ENCODE measurements around the gene LRATD1. TPM values are rescaled to one million over a fixed set of nuclear protein-coding genes. Genes with fewer than 3 reads are reported as not detected.

LRATD1 gene
- total RNA-seq, 1 donor from 2014 or later = 3.6 TPM

DNA sequence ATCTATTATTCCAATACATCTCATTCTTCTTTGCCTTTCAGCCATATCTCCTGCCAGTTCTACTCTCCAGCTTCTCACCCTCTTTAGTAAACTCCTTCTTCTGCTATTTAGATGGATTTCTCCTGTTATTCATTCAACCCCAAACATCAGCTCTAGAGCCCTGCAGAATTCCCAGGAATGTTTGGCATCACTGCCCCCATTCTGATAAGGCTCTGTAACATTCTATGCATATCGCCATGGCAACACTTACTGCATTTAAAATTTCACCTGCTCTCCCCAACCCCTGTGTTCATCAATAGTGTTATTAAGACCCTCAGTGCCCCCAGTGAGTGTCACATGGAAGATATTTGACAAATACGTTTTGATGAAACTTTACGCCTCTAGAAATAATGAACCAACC, 28.6 kb downstream of the LRATD1 start:
- Mint-ChIP-seq H3K36me3 (ENCODE audit: low read depth) (no peaks in the 10 kb centered on the region), H3K27me3 (ENCODE audit: low read depth) (no peaks in the 10 kb centered on the region), H3K4me1 (no peaks in the 10 kb centered on the region), H3K27ac (ENCODE audit: unreplicated experiment) (no peak overlapping the region), H3K4me3 (no peak overlapping the region), H3K9me3 (no peaks in the 10 kb centered on the region)
- DNase-seq (ENCODE audit: low read depth, low spot score) = no peak
- TF ChIP-seq, protein P1, sequence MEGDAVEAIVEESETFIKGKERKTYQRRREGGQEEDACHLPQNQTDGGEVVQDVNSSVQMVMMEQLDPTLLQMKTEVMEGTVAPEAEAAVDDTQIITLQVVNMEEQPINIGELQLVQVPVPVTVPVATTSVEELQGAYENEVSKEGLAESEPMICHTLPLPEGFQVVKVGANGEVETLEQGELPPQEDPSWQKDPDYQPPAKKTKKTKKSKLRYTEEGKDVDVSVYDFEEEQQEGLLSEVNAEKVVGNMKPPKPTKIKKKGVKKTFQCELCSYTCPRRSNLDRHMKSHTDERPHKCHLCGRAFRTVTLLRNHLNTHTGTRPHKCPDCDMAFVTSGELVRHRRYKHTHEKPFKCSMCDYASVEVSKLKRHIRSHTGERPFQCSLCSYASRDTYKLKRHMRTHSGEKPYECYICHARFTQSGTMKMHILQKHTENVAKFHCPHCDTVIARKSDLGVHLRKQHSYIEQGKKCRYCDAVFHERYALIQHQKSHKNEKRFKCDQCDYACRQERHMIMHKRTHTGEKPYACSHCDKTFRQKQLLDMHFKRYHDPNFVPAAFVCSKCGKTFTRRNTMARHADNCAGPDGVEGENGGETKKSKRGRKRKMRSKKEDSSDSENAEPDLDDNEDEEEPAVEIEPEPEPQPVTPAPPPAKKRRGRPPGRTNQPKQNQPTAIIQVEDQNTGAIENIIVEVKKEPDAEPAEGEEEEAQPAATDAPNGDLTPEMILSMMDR (conservative IDR thresholded peaks at IDR 0.05) = no peak

DNA sequence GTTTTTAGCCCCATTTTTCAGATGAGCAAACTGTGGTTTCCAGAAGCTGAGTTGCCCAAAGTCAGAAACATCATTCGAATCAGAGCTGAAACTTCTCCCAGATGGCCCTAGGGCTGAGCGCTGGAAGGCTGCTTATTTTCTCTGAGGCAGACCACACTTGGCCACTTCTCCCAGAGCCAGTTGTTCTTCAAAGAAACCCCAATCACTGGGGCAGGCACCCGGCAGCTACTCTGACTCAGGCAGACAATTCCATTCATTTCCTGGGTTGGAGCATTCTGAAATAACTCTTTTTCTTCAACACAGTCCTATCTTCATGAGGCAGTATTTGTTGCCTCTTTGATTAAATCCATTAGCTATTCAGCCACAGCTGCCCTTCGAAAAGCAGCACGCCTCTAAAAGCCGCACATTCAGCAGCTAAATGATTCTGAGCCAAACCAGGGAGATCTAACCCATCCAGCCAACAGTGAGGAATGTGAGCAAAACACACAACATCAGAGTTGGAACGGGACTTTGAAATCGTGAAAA, 40.9 kb downstream of the LRATD1 start:
- H3K27me3 Mint-ChIP-seq (ENCODE audit: low read depth) = no peaks in the 10 kb centered on the region
- no peak for DNase-seq (ENCODE audit: low read depth, low spot score)
- H3K4me3 Mint-ChIP-seq = no peak overlapping the region
- H3K4me1 Mint-ChIP-seq = no peaks in the 10 kb centered on the region
- H3K27ac Mint-ChIP-seq (ENCODE audit: unreplicated experiment) = no peak overlapping the region
- no peaks in the 10 kb centered on the region for H3K36me3 Mint-ChIP-seq (ENCODE audit: low read depth)
- TF ChIP-seq, protein P1 (conservative IDR thresholded peaks at IDR 0.05) = no peak
- H3K9me3 Mint-ChIP-seq = no peaks in the 10 kb centered on the region

DNA sequence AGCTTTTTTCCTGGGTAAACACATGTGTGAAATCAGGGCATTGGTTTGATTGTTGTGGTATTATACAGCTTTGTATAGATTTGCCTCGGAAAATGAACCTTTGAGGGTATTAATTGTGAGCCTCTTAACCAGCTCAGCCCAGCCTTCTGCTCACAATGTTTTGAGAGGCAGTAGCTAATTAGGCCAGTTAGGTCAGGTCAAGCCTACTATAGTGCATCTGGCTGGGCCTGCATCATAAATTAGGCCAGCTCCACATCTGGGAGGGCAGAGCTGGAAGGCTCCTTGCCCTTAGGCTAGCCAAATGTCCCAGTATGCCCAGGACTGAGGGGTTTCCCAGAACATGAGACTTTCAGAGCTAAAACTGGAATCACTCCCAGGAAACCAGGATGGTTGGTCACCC, 43.0 kb downstream of the LRATD1 start:
- H3K4me3 Mint-ChIP-seq = no peak overlapping the region

DNA sequence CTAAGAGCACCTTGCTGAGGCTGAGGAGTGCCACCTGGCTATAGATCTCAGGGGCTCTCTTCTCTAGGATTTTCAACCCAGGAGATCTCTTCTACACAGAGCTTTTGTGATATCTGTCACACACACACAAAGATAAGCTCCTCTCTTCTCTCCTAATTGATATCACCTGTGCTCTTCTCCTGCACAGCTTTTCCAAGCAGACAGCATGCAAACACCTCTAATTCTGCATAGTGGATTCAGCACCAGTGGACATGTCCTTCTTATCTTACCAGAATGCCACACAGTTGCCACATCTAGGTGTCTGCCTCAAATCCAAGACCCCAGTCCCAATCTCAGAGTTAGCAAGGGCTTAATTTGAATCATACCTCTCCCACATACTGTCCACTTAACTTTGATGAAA, 43.9 kb downstream of the LRATD1 start:
- Mint-ChIP-seq H3K4me1 (no peaks in the 10 kb centered on the region), H3K27ac (ENCODE audit: unreplicated experiment) (no peak overlapping the region), H3K9me3 (no peaks in the 10 kb centered on the region), H3K27me3 (ENCODE audit: low read depth) (no peaks in the 10 kb centered on the region), H3K36me3 (ENCODE audit: low read depth) (no peaks in the 10 kb centered on the region), H3K4me3 (no peak overlapping the region)
- DNase-seq (ENCODE audit: low read depth, low spot score) = no peak
- TF ChIP-seq, protein P1 (conservative IDR thresholded peaks at IDR 0.05) = no peak

More for the DNA sequence above, 43.0 kb downstream of the LRATD1 start:
- Mint-ChIP-seq H3K36me3 (ENCODE audit: low read depth) (no peaks in the 10 kb centered on the region), H3K27me3 (ENCODE audit: low read depth) (no peaks in the 10 kb centered on the region), H3K4me1 (no peaks in the 10 kb centered on the region), H3K27ac (ENCODE audit: unreplicated experiment) (no peak overlapping the region), H3K9me3 (no peaks in the 10 kb centered on the region)
- TF ChIP-seq, protein P1 (conservative IDR thresholded peaks at IDR 0.05) = no peak
- DNase-seq (ENCODE audit: low read depth, low spot score) = no peak

DNA sequence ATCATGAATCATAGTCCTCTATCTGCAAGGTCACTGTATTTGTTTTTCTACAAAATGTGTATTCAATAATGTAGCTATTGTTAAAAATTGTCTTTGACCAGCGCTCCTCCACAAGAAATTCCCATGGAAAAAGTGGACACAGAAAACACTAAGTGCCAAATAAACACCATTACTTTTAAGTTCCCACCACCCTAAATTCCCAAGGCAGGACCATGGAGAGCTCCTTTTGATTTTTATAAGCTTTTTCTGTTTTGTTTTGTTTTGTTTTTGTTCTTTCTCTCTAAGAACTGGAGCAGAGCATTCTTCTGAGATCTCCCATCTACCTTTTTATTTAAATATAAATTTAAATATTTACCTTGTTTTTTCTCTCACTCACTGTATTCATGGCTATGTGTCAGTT, 44.5 kb downstream of the LRATD1 start:
- Mint-ChIP-seq H3K4me1 (no peaks in the 10 kb centered on the region), H3K27me3 (ENCODE audit: low read depth) (no peaks in the 10 kb centered on the region), H3K27ac (ENCODE audit: unreplicated experiment) (no peak overlapping the region), H3K36me3 (ENCODE audit: low read depth) (no peaks in the 10 kb centered on the region), H3K4me3 (no peak overlapping the region), H3K9me3 (no peaks in the 10 kb centered on the region)
- DNase-seq (ENCODE audit: low read depth, low spot score) = no peak
- TF ChIP-seq, protein P1 (conservative IDR thresholded peaks at IDR 0.05) = no peak

All from neural crest cell (in vitro differentiated cells).